ENCODE measurements around the gene TGFBR3.

DNA sequence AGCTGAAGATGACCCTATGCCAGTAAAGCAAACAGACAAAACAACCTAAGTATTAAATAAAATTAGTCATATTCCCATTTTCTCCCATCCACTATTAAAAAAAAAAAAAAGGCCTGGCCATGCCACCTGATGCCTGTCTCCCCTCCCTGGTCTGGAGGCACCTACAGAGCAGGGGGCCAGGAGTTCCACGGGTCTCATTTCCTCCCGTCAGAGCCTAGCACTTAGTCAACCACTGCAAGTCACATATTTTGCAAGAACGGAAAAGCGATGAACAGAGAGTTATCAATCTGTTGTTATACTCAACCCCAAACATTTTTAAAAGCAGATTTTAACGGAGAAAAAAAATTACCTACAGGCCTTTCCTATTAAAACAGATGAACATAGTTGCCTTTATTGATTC is 59.3 kb downstream of the TGFBR3 start:
- TF ChIP-seq BHLHE40 (IDR thresholded peaks at IDR 0.05; ENCODE audit: low read depth, low read length) = no peak
- TF ChIP-seq POLR2A (IDR thresholded peaks at IDR 0.05; ENCODE audit: low read depth, low read length) = no peak
- no peak for TF ChIP-seq CEBPB (IDR thresholded peaks at IDR 0.05; ENCODE audit: low read depth, low read length)
- TF ChIP-seq, protein P1, sequence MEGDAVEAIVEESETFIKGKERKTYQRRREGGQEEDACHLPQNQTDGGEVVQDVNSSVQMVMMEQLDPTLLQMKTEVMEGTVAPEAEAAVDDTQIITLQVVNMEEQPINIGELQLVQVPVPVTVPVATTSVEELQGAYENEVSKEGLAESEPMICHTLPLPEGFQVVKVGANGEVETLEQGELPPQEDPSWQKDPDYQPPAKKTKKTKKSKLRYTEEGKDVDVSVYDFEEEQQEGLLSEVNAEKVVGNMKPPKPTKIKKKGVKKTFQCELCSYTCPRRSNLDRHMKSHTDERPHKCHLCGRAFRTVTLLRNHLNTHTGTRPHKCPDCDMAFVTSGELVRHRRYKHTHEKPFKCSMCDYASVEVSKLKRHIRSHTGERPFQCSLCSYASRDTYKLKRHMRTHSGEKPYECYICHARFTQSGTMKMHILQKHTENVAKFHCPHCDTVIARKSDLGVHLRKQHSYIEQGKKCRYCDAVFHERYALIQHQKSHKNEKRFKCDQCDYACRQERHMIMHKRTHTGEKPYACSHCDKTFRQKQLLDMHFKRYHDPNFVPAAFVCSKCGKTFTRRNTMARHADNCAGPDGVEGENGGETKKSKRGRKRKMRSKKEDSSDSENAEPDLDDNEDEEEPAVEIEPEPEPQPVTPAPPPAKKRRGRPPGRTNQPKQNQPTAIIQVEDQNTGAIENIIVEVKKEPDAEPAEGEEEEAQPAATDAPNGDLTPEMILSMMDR (conservative IDR thresholded peaks at IDR 0.05; ENCODE audit: low read depth, low read length) = no peak
- no peak for TF ChIP-seq MAFK (IDR thresholded peaks at IDR 0.05; ENCODE audit: low read depth, low read length)
- no peak for TF ChIP-seq NFE2L2 (IDR thresholded peaks at IDR 0.05; ENCODE audit: low read depth, low read length)
- TF ChIP-seq, protein P2, sequence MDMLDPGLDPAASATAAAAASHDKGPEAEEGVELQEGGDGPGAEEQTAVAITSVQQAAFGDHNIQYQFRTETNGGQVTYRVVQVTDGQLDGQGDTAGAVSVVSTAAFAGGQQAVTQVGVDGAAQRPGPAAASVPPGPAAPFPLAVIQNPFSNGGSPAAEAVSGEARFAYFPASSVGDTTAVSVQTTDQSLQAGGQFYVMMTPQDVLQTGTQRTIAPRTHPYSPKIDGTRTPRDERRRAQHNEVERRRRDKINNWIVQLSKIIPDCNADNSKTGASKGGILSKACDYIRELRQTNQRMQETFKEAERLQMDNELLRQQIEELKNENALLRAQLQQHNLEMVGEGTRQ (IDR thresholded peaks at IDR 0.05; ENCODE audit: low read depth, low read length) = no peak
- TF ChIP-seq RAD21 (IDR thresholded peaks at IDR 0.05; ENCODE audit: low read length) = no peak
- TF ChIP-seq SMC3 (IDR thresholded peaks at IDR 0.05; ENCODE audit: low read depth, low read length) = no peak
- TF ChIP-seq RFX5 (IDR thresholded peaks at IDR 0.05; ENCODE audit: low read depth, low read length) = no peak
- TF ChIP-seq CHD1 (IDR thresholded peaks at IDR 0.05; ENCODE audit: low read depth, low read length) = no peak
